ENCODE data around the gene SIX1. TPM values are rescaled to one million over a fixed set of nuclear protein-coding genes. Genes with fewer than 3 reads are reported as not detected.
A peak's percentile ranks its signal among the peaks of the same experiment; 100 is the strongest.

SIX1 gene
- total RNA-seq (10 to 100 TPM in 1 of 2 donors, 1 to 10 TPM in 1; 2.2 to 10.6 TPM), polyA plus RNA-seq (1 to 10 TPM in 1 of 2 donors, under 1 TPM in 1; 0.10 to 1.5 TPM)
- long read RNA-seq, donor 1, partial matches to known transcripts, result 0 of 3 reads
- long read RNA-seq, donor 1, other reads (novel, unspliced or antisense), result 1 of 3 reads
- long read RNA-seq, donor 2, transcript SIX1-201 (2 exons, 3,996 nt), result major isoform, 10 of 13 reads
- long read RNA-seq, donor 2, partial matches to known transcripts, result 0 of 13 reads
- long read RNA-seq, donor 2, other reads (novel, unspliced or antisense), result 3 of 13 reads

- Histone ChIP-seq H3K27me3 (ENCODE audit: control insufficient read depth in 1 of 2, insufficient read depth in 2 of 2, low read length in 1 of 2) (peaks cover 0 to 1% of the 10 kb centered on the region in 2 donors), H3K9me3 (ENCODE audit: control insufficient read depth, low read length) (no peaks in the 10 kb centered on the region), H3K36me3 (ENCODE audit: control insufficient read depth in 1 of 2, insufficient read depth in 2 of 2, low read length in 1 of 2) (no peaks in the 10 kb centered on the region), H3K27ac (ENCODE audit: low read depth in 1 of 2, low read length in 2 of 2) (no peak within 1 kb of the TSS), H3K4me1 (ENCODE audit: control insufficient read depth in 1 of 2, insufficient read depth in 2 of 2, low read length in 2 of 2) (no peaks in the 10 kb centered on the region), H3K4me3 (ENCODE audit: low read length in 2 of 2) (peak within 1 kb of the TSS; percentile 8 to 45)
- DNase-seq (peak; percentile 83 to 90), ATAC-seq (ENCODE audit: low FRiP score) (peak; percentile 92)
- WGBS, 2 donors, result 1% methylated on average over 72 to 79 of the region's 79 CpGs
- intact Hi-C loops (cut with DNase I), result no loop called here
Measured at GRCh38 chr14:60648934-60649874, at the start of gene SIX1. Gene SIX1, minus strand, starts transcription at chr14:60649477. Its CDS starts 288 bp downstream, at chr14:60649189.

GRCh38 chr14:60695327-60695726, 46.0 kb upstream of the SIX1 start:
- no peak overlapping the region for H3K27ac ChIP-seq (ENCODE audit: low read depth in 1 of 2, low read length in 2 of 2)
- no peak for DNase-seq
- no peaks in the 10 kb centered on the region for H3K4me1 ChIP-seq (ENCODE audit: control insufficient read depth in 1 of 2, insufficient read depth in 2 of 2, low read length in 2 of 2)
- peaks cover 2% of the 10 kb centered on the region for H3K9me3 ChIP-seq (ENCODE audit: control insufficient read depth, low read length)
- intact Hi-C loops (cut with DNase I), result no loop called here
- WGBS, 2 donors, result 79% methylated on average over 4 of the region's 4 CpGs
- no peaks in the 10 kb centered on the region for H3K27me3 ChIP-seq (ENCODE audit: control insufficient read depth in 1 of 2, insufficient read depth in 2 of 2, low read length in 1 of 2)
- H3K4me3 ChIP-seq (ENCODE audit: low read length in 2 of 2), result no peak overlapping the region
- ATAC-seq (ENCODE audit: low FRiP score), result no peak
- H3K36me3 ChIP-seq (ENCODE audit: control insufficient read depth in 1 of 2, insufficient read depth in 2 of 2, low read length in 1 of 2), result no peaks in the 10 kb centered on the region

- Histone ChIP-seq H3K27me3 (ENCODE audit: control insufficient read depth in 1 of 2, insufficient read depth in 2 of 2, low read length in 1 of 2) (no peaks in the 10 kb centered on the region), H3K27ac (ENCODE audit: low read depth in 1 of 2, low read length in 2 of 2) (no peak overlapping the region), H3K4me1 (ENCODE audit: control insufficient read depth in 1 of 2, insufficient read depth in 2 of 2, low read length in 2 of 2) (no peaks in the 10 kb centered on the region), H3K36me3 (ENCODE audit: control insufficient read depth in 1 of 2, insufficient read depth in 2 of 2, low read length in 1 of 2) (no peaks in the 10 kb centered on the region), H3K9me3 (ENCODE audit: control insufficient read depth, low read length) (no peaks in the 10 kb centered on the region), H3K4me3 (ENCODE audit: low read length in 2 of 2) (no peak overlapping the region)
- DNase-seq (no peak), ATAC-seq (ENCODE audit: low FRiP score) (no peak)
- 85 to 86% methylated on average over 3 of the region's 3 CpGs for WGBS, 2 donors
- intact Hi-C loops (cut with DNase I), result no loop called here
Measured at GRCh38 chr14:60691383-60692113, 42.3 kb upstream of the SIX1 start.

GRCh38 chr14:60686865-60687264, 37.6 kb upstream of the SIX1 start:
- Histone ChIP-seq H3K27me3 (ENCODE audit: control insufficient read depth in 1 of 2, insufficient read depth in 2 of 2, low read length in 1 of 2) (no peaks in the 10 kb centered on the region), H3K36me3 (ENCODE audit: control insufficient read depth in 1 of 2, insufficient read depth in 2 of 2, low read length in 1 of 2) (no peaks in the 10 kb centered on the region), H3K4me1 (ENCODE audit: control insufficient read depth in 1 of 2, insufficient read depth in 2 of 2, low read length in 2 of 2) (no peaks in the 10 kb centered on the region), H3K9me3 (ENCODE audit: control insufficient read depth, low read length) (no peaks in the 10 kb centered on the region), H3K4me3 (ENCODE audit: low read length in 2 of 2) (no peak overlapping the region), H3K27ac (ENCODE audit: low read depth in 1 of 2, low read length in 2 of 2) (no peak overlapping the region)
- no peak for DNase-seq
- ATAC-seq (ENCODE audit: low FRiP score), result no peak
- intact Hi-C loops (cut with DNase I), result no loop called here

GRCh38 chr14:60684203-60684602, 34.9 kb upstream of the SIX1 start:
- intact Hi-C loops (cut with DNase I), result no loop called here
- DNase-seq, result no peak
- 24 to 30% methylated on average over 2 of the region's 2 CpGs for WGBS, 2 donors
- no peak overlapping the region for H3K27ac ChIP-seq (ENCODE audit: low read depth in 1 of 2, low read length in 2 of 2)
- no peak overlapping the region for H3K4me3 ChIP-seq (ENCODE audit: low read length in 2 of 2)
- peaks cover 2% of the 10 kb centered on the region for H3K9me3 ChIP-seq (ENCODE audit: control insufficient read depth, low read length)
- no peaks in the 10 kb centered on the region for H3K27me3 ChIP-seq (ENCODE audit: control insufficient read depth in 1 of 2, insufficient read depth in 2 of 2, low read length in 1 of 2)
- H3K36me3 ChIP-seq (ENCODE audit: control insufficient read depth in 1 of 2, insufficient read depth in 2 of 2, low read length in 1 of 2), result no peaks in the 10 kb centered on the region
- no peak for ATAC-seq (ENCODE audit: low FRiP score)
- H3K4me1 ChIP-seq (ENCODE audit: control insufficient read depth in 1 of 2, insufficient read depth in 2 of 2, low read length in 2 of 2), result no peaks in the 10 kb centered on the region

- Histone ChIP-seq H3K27ac (ENCODE audit: low read depth in 1 of 2, low read length in 2 of 2) (no peak overlapping the region), H3K4me3 (ENCODE audit: low read length in 2 of 2) (no peak overlapping the region), H3K4me1 (ENCODE audit: control insufficient read depth in 1 of 2, insufficient read depth in 2 of 2, low read length in 2 of 2) (no peaks in the 10 kb centered on the region), H3K27me3 (ENCODE audit: control insufficient read depth in 1 of 2, insufficient read depth in 2 of 2, low read length in 1 of 2) (no peaks in the 10 kb centered on the region), H3K9me3 (ENCODE audit: control insufficient read depth, low read length) (peaks cover 2% of the 10 kb centered on the region), H3K36me3 (ENCODE audit: control insufficient read depth in 1 of 2, insufficient read depth in 2 of 2, low read length in 1 of 2) (no peaks in the 10 kb centered on the region)
- ATAC-seq (ENCODE audit: low FRiP score), result no peak
- intact Hi-C loops (cut with DNase I), result no loop called here
- no peak for DNase-seq
Measured at GRCh38 chr14:60681271-60681670, 32.0 kb upstream of the SIX1 start.

GRCh38 chr14:60680511-60680910, 31.2 kb upstream of the SIX1 start:
- Histone ChIP-seq H3K27me3 (ENCODE audit: control insufficient read depth in 1 of 2, insufficient read depth in 2 of 2, low read length in 1 of 2) (no peaks in the 10 kb centered on the region), H3K9me3 (ENCODE audit: control insufficient read depth, low read length) (peaks cover 2% of the 10 kb centered on the region), H3K27ac (ENCODE audit: low read depth in 1 of 2, low read length in 2 of 2) (no peak overlapping the region), H3K36me3 (ENCODE audit: control insufficient read depth in 1 of 2, insufficient read depth in 2 of 2, low read length in 1 of 2) (no peaks in the 10 kb centered on the region), H3K4me3 (ENCODE audit: low read length in 2 of 2) (no peak overlapping the region), H3K4me1 (ENCODE audit: control insufficient read depth in 1 of 2, insufficient read depth in 2 of 2, low read length in 2 of 2) (no peaks in the 10 kb centered on the region)
- 87 to 94% methylated on average over 3 of the region's 3 CpGs for WGBS, 2 donors
- intact Hi-C loops (cut with DNase I), result no loop called here
- DNase-seq (no peak), ATAC-seq (ENCODE audit: low FRiP score) (no peak)

GRCh38 chr14:60679566-60680258, 30.4 kb upstream of the SIX1 start:
- H3K9me3 ChIP-seq (ENCODE audit: control insufficient read depth, low read length), result peaks cover 2% of the 10 kb centered on the region
- no peak overlapping the region for H3K27ac ChIP-seq (ENCODE audit: low read depth in 1 of 2, low read length in 2 of 2)
- no peak for DNase-seq
- intact Hi-C loops (cut with DNase I), result no loop called here
- 74 to 77% methylated on average over 4 of the region's 4 CpGs for WGBS, 2 donors
- no peaks in the 10 kb centered on the region for H3K36me3 ChIP-seq (ENCODE audit: control insufficient read depth in 1 of 2, insufficient read depth in 2 of 2, low read length in 1 of 2)
- no peaks in the 10 kb centered on the region for H3K4me1 ChIP-seq (ENCODE audit: control insufficient read depth in 1 of 2, insufficient read depth in 2 of 2, low read length in 2 of 2)
- H3K27me3 ChIP-seq (ENCODE audit: control insufficient read depth in 1 of 2, insufficient read depth in 2 of 2, low read length in 1 of 2), result no peaks in the 10 kb centered on the region
- H3K4me3 ChIP-seq (ENCODE audit: low read length in 2 of 2), result no peak overlapping the region
- ATAC-seq (ENCODE audit: low FRiP score), result no peak

All from aorta (tissue), 5 donors.